Stimulated activated CD4-positive, alpha-beta T cell treated with anti-CD3 and anti-CD28 coated beads, Interleukin-2, amount 100 ng/mL, for 24 hours (primary cell): Measurements from ENCODE around the gene STK32A.

Source experiments
- DNase-seq, 2 donors: peaks; one replicate each; pipeline ENCODE4 v3.0.0-alpha.2; 2020

Gene STK32A

DNA sequence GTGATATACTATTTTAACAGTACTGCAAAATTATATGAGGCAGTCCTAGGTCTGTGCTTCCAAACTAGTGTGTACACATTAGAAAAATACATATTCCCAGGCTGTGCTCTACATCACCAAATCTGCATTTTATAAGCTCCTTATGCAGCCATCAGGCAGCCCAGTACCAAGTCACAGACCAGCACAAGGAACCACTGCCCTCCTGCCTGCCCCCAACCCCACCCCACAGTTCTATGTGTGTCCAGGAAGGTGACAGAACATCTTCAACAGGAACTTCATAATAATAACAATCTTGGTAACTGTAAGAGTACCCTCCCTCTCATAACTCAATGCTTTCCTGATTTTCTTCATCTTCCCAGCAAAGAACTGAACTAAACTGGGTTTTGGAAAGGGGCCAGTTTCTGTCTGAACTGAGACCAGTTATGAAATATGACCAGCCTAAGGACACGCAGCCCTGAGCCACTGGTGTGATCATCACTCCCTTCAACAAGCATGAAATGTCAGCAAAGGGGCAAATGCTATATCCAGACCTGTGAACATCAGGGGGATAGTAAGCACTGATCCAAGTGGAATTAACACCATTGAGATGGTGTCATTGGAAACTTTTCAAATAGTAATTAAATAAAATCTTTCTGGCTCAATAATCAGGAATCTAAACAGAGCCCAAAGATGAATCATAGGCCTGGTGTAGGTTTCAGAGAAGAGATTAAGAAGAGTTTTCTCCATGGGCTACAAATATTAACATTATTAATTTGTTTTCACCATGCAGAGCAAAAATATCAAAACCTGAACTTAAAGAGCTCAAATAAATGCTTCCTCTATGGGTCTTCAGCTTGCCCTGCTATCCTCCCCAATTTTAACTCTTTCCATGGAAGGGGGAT is 192.9 kb downstream of the STK32A start:
- DNase-seq: no peak

GRCh38 chr5:147430628-147431027 is 195.8 kb downstream of the STK32A start:
- DNase-seq: no peak

DNA sequence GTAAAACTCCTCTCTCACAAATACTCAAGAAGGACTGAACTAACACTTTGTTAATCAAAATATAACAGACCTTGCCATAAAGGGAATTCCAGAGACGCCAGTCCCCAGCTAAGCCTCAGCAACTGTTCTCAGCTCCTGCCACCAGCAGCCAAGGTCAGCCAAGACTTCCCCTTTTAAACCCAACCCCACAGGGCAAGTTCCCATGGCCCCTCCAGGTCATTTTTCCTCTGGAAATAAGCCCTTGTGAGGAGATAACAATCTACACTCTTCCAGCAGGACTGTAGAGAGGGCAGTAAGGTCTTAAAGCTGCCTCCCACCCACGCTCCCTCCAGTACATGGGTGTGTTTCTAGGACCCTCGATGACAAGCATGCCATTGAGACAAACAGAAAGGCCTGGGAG is 196.8 kb downstream of the STK32A start:
- no peak for DNase-seq

DNA sequence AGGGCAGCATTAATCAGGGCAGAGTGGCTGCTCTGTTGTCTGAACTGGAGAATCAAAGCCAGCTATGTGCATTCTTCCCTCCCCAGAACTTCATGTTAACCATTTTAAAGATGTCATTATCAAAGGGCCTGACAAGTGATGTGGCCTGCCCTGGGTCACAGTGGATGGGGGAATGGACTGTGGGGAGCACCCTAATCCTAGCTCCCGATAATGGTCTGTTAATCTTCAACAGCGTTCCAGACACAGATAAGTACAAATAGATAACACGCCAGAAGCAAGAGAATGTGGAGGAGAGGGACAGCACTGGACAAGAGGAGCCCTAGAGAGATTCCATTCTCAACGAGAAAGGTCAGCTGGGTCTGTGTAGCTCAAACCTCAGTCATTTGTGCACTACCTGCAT is 197.5 kb downstream of the STK32A start:
- no peak for DNase-seq

- DNase-seq: no peak
Measured at GRCh38 chr5:147434049-147434448, 199.2 kb downstream of the STK32A start.

DNA sequence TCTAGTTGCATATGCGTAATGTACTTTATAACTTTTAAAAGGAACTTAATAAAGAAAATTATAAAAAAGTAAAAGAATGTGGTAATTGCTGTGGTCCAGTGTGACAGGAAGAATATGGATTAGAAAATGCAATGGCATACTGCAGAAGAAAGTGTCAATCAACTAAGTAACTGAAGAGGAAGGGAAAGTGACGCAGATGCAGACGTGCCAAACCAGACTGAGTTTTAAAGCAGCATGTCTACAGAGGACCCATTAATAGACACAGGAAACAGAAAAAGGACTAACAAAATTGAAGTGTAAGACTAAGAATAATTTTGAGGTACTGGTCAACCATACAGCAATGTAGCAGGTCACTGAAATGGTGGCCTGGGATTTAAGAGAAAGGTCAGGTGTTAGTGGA is 201.8 kb downstream of the STK32A start:
- no peak for DNase-seq

DNA sequence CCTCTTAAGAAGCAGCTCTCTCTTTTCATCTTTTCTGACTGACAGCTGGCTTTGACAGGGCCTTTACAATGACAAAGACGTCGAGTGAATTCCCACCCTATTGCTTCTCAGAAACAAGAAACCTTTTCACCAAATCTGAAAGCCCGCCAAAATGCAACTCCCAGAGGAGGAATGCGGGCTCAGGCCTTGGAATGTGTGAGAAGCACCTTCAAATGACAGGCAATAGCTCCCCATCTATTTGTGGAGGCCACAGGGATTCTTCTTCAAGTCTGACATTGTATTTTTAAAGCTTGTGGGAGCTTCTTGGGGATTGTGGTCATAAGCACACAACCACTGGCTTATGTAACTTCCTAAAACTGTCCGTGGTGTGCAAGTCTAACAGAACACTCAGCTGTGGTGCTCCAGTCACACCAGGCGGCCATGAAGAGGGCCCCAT is 202.4 kb downstream of the STK32A start:
- no peak for DNase-seq
